ENCODE data around the gene PEMT. TPM values are rescaled to one million over a fixed set of nuclear protein-coding genes. Genes with fewer than 3 reads are reported as not detected.

PEMT gene
- total RNA-seq, 3 donors from 2014 or later (not counting 1 experiment from before 2014, with no cell fraction given), result 10.3 to 13.6 (median 12.6) TPM

- DNase-seq (no peak), ATAC-seq (no peak)
- Histone ChIP-seq H3K27ac (ENCODE audit: low read length) (no peak overlapping the region), H3K27me3 (ENCODE audit: control insufficient read depth, insufficient read depth, low read length) (no peaks in the 10 kb centered on the region), H3K36me3 (ENCODE audit: control insufficient read depth, insufficient read depth, low read length) (no peaks in the 10 kb centered on the region), H3K9me3 (ENCODE audit: control insufficient read depth, insufficient read depth, low read length) (no peaks in the 10 kb centered on the region), H3K4me3 (ENCODE audit: low read length) (no peak overlapping the region), H3K4me1 (ENCODE audit: control insufficient read depth, insufficient read depth, low read length) (no peaks in the 10 kb centered on the region)
- WGBS (ENCODE audit: insufficient coverage), result 91% methylated on average over 14 of the region's 14 CpGs
- Mint-ChIP-seq H3K27me3 (ENCODE audit: low read depth in 2 of 2) (no peaks in the 10 kb centered on the region), H3K4me1 (peaks cover 0 to 5% of the 10 kb centered on the region in 2 donors), H3K36me3 (no peaks in the 10 kb centered on the region), H3K9me3 (no peaks in the 10 kb centered on the region), H3K4me3 (no peak overlapping the region), H3K27ac (no peak overlapping the region)
- intact Hi-C loops (cut with micrococcal nuclease), result no loop called here
- no peak for TF ChIP-seq CTCF (IDR thresholded peaks at IDR 0.05)
These were observed 65.1 kb downstream of the PEMT start for GRCh38 chr17:17526369-17526768.

- intact Hi-C loops (cut with micrococcal nuclease), result no loop called here
- DNase-seq (no peak), ATAC-seq (no peak)
- Mint-ChIP-seq H3K4me3 (no peak overlapping the region), H3K36me3 (no peaks in the 10 kb centered on the region), H3K4me1 (peaks cover 0 to 5% of the 10 kb centered on the region in 2 donors), H3K9me3 (no peaks in the 10 kb centered on the region), H3K27me3 (ENCODE audit: low read depth in 2 of 2) (no peaks in the 10 kb centered on the region), H3K27ac (no peak overlapping the region)
- H3K4me3 ChIP-seq (ENCODE audit: low read length), result no peak overlapping the region
- H3K27me3 ChIP-seq (ENCODE audit: control insufficient read depth, insufficient read depth, low read length), result no peaks in the 10 kb centered on the region
- H3K4me1 ChIP-seq (ENCODE audit: control insufficient read depth, insufficient read depth, low read length), result no peaks in the 10 kb centered on the region
- H3K9me3 ChIP-seq (ENCODE audit: control insufficient read depth, insufficient read depth, low read length), result no peaks in the 10 kb centered on the region
- H3K36me3 ChIP-seq (ENCODE audit: control insufficient read depth, insufficient read depth, low read length), result no peaks in the 10 kb centered on the region
- WGBS (ENCODE audit: insufficient coverage), result 95% methylated on average over 5 of the region's 6 CpGs
- H3K27ac ChIP-seq (ENCODE audit: low read length), result no peak overlapping the region
- no peak for TF ChIP-seq CTCF (IDR thresholded peaks at IDR 0.05)
These were observed 65.6 kb downstream of the PEMT start for GRCh38 chr17:17525956-17526355.

GRCh38 chr17:17525311-17525710 is 66.2 kb downstream of the PEMT start:
- ATAC-seq (no peak), DNase-seq (no peak)
- no peaks in the 10 kb centered on the region for H3K36me3 ChIP-seq (ENCODE audit: control insufficient read depth, insufficient read depth, low read length)
- no peaks in the 10 kb centered on the region for H3K4me1 ChIP-seq (ENCODE audit: control insufficient read depth, insufficient read depth, low read length)
- H3K4me3 Mint-ChIP-seq, result no peak overlapping the region
- peaks cover 0 to 5% of the 10 kb centered on the region in 2 donors for H3K4me1 Mint-ChIP-seq
- no peak overlapping the region for H3K27ac ChIP-seq (ENCODE audit: low read length)
- no peak for TF ChIP-seq CTCF (IDR thresholded peaks at IDR 0.05)
- 75% methylated on average over 15 of the region's 15 CpGs for WGBS (ENCODE audit: insufficient coverage)
- no peak overlapping the region for H3K27ac Mint-ChIP-seq
- no peaks in the 10 kb centered on the region for H3K9me3 ChIP-seq (ENCODE audit: control insufficient read depth, insufficient read depth, low read length)
- no peaks in the 10 kb centered on the region for H3K27me3 ChIP-seq (ENCODE audit: control insufficient read depth, insufficient read depth, low read length)
- H3K4me3 ChIP-seq (ENCODE audit: low read length), result no peak overlapping the region
- no peaks in the 10 kb centered on the region for H3K9me3 Mint-ChIP-seq
- intact Hi-C loops (cut with micrococcal nuclease), result no loop called here
- H3K27me3 Mint-ChIP-seq (ENCODE audit: low read depth in 2 of 2), result no peaks in the 10 kb centered on the region
- H3K36me3 Mint-ChIP-seq, result no peaks in the 10 kb centered on the region

- Mint-ChIP-seq H3K36me3 (no peaks in the 10 kb centered on the region), H3K27me3 (ENCODE audit: low read depth in 2 of 2) (no peaks in the 10 kb centered on the region), H3K4me3 (no peak overlapping the region), H3K27ac (no peak overlapping the region), H3K4me1 (peaks cover 0 to 5% of the 10 kb centered on the region in 2 donors), H3K9me3 (no peaks in the 10 kb centered on the region)
- WGBS (ENCODE audit: insufficient coverage), result 86% methylated on average over 19 of the region's 19 CpGs
- TF ChIP-seq CTCF (IDR thresholded peaks at IDR 0.05), result no peak
- ATAC-seq (no peak), DNase-seq (no peak)
- Histone ChIP-seq H3K36me3 (ENCODE audit: control insufficient read depth, insufficient read depth, low read length) (no peaks in the 10 kb centered on the region), H3K9me3 (ENCODE audit: control insufficient read depth, insufficient read depth, low read length) (no peaks in the 10 kb centered on the region), H3K4me1 (ENCODE audit: control insufficient read depth, insufficient read depth, low read length) (no peaks in the 10 kb centered on the region), H3K4me3 (ENCODE audit: low read length) (no peak overlapping the region), H3K27me3 (ENCODE audit: control insufficient read depth, insufficient read depth, low read length) (no peaks in the 10 kb centered on the region), H3K27ac (ENCODE audit: low read length) (no peak overlapping the region)
- intact Hi-C loops (cut with micrococcal nuclease), result no loop called here
These were observed 67.6 kb downstream of the PEMT start for GRCh38 chr17:17523731-17524490.

Measured in natural killer cell (primary cell).